Vagina (tissue), 2 donors: ENCODE measurements around the gene CACNA2D4. TPM values are rescaled to one million over a fixed set of nuclear protein-coding genes. Genes with fewer than 3 reads are reported as not detected.

ENCODE experiments used
- DNase-seq, 2 donors: peaks; one replicate each; pipeline ENCODE4 v3.0.0-alpha.2; 2017; ENCODE audit errors: extremely low spot score in 2 of 2
- H3K27ac ChIP-seq: fragments of 200-600 bp; sonication (generic); one replicate; pipeline ENCODE4 v1.5.1; 2019
- H3K27me3 ChIP-seq: fragments of 200-600 bp; sonication (generic); one replicate; pipeline ENCODE4 v1.5.1; 2019
- H3K36me3 ChIP-seq, 2 donors: fragments of 200-600 bp; sonication (generic); one replicate each; pipeline ENCODE4 v1.5.1; 2017 to 2019
- H3K4me1 ChIP-seq: fragments of 200-600 bp; sonication (generic); one replicate; pipeline ENCODE4 v1.5.1; 2019
- H3K4me3 ChIP-seq, 2 donors: fragments of 200-600 bp; sonication (generic); 1 replicate in 1 of 2; 2 replicates in 1 of 2; pipeline ENCODE4 v1.5.1; 2016 to 2019
- H3K9me3 ChIP-seq: fragments of 200-600 bp; sonication (generic); one replicate; pipeline ENCODE4 v1.5.1; 2019
- CTCF ChIP-seq, 3 experiments: fragments of 450-650 bp in 2 of 3; fragments of 200-600 bp in 1 of 3; sonication (generic) in 1 of 3; IDR thresholded peaks; one replicate each; pipeline ENCODE4 v1.5.1; 2017 to 2019; ENCODE audit warnings: antibody characterized with exemption in 3 of 3, mild to moderate bottlenecking in 2 of 3, moderate library complexity in 2 of 3
- POLR2A ChIP-seq, 2 donors: fragments of 450-650 bp; IDR thresholded peaks; one replicate each; pipeline ENCODE4 v1.6.1; 2017; ENCODE audit warnings: antibody characterized with exemption in 2 of 2, mild to moderate bottlenecking in 2 of 2, moderate library complexity in 2 of 2
- POLR2AphosphoS5 ChIP-seq, 2 donors: sonication (generic); formaldehyde crosslinking; IDR thresholded peaks; one replicate each; pipeline ENCODE4 v1.9.0; 2017; ENCODE audit warnings: antibody characterized with exemption in 2 of 2, mild to moderate bottlenecking in 2 of 2, low read depth in 1 of 2; ENCODE audit not compliant: insufficient read depth in 1 of 2
- intact Hi-C: fragments of 100-400 bp; cut with DNase I; formaldehyde crosslinking; loops from one replicate; pipeline ENCODE4 v1.15.1; 2023
- total RNA-seq: library from RNA; depleted of rRNA; stranded (reverse); fragments of >200 nt; gene quantifications from one replicate; pipeline ENCODE4 v1.2.3, GENCODE V29; 2016

The CACNA2D4 gene
- total RNA-seq, 1 donor from 2014 or later: 2.2 TPM

DNA sequence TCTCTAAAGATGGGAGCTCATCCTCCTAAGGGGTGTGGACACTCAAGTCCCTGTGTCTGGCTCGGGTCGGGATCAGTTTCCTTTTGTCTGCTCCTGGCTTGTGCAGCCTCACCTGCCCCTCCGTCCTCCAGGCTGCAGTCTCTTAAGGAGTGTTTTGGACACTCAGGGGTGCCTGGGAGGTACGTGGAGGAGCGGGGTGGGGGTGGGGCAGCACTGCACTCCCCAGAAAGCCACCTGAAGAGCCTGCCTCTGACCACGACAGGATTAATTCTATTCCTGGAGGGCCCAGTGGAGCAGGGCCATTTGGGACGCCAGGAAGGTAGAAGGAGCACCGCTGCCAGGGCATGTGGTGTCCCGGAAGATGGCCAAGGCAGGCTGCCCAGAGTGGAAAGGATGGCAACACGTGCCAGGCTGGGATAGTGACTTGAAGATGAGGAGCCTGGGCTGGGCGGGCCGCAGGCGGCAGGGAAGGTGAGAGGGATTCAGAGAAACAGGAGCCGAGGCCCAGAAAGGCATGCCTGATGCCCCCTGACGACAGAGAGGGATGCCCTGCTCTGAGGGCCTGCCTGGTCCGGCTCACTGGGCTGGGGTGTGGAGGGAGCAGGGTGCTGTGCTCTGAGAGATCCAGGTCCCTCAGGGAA, 112.9 kb downstream of the CACNA2D4 start:
- Histone ChIP-seq H3K27me3 (no peaks in the 10 kb centered on the region), H3K4me1 (no peaks in the 10 kb centered on the region), H3K4me3 (no peak overlapping the region), H3K27ac (no peak overlapping the region), H3K9me3 (no peaks in the 10 kb centered on the region), H3K36me3 (no peaks in the 10 kb centered on the region)
- intact Hi-C loops: loop anchor here (5.0 kb wide), 1 partner anchor 127 kb away; no protein-coding TSS in a partner anchor
- TF ChIP-seq POLR2A (IDR thresholded peaks at IDR 0.05): no peak
- no peak for TF ChIP-seq POLR2AphosphoS5 (IDR thresholded peaks at IDR 0.05; ENCODE audit: insufficient read depth in 1 of 2, low read depth in 1 of 2)
- TF ChIP-seq CTCF (IDR thresholded peaks at IDR 0.05): no peak
- no peak for DNase-seq

DNA sequence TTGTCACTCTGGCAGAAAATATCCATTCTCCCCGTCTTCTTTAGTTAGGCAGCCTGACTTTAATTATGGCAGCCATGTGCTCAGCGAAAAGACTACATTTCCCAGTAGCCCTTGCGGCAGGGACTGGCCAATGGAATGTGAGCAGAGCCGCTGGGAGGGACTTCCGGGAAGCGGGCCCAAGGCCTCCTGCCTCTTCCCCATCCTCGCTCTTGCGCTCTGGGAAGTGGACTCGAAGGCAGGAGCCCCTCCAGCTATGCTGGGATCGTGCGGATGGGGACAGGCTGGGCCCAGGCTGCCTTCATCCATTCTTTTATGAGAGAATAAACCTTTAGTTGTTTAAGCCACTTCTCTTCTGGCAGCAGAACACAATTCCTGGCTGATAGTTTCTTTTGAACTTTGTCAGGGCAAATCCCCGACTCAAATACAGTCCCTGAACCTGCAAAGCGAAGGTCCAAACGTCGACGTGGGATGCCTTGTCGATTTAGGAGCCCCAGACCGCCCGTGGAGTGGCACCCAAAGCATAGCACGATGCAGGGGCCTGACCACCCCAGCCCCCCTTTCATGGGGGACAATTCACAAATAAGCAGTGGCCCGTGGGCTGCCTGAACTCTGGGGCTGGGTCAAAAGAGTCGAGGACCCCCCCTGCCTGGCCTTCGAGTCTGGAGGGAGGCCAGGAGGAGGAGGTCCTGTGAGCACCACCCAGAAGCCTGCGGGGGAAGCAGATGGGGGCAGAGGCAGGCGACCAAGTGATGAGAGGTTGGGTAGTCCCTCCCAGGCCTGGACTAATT, 113.7 kb downstream of the CACNA2D4 start:
- Histone ChIP-seq H3K4me3 (no peak overlapping the region), H3K27me3 (no peaks in the 10 kb centered on the region), H3K27ac (no peak overlapping the region), H3K9me3 (no peaks in the 10 kb centered on the region), H3K4me1 (no peaks in the 10 kb centered on the region), H3K36me3 (no peaks in the 10 kb centered on the region)
- intact Hi-C loops: loop anchor here (5.0 kb wide), 1 partner anchor 128 kb away; no protein-coding TSS in a partner anchor
- TF ChIP-seq POLR2AphosphoS5 (IDR thresholded peaks at IDR 0.05; ENCODE audit: insufficient read depth in 1 of 2, low read depth in 1 of 2): peak; percentile 45 to 72
- no peak for TF ChIP-seq CTCF (IDR thresholded peaks at IDR 0.05)
- DNase-seq: no peak

- intact Hi-C loops: no loop called here
- Histone ChIP-seq H3K27me3 (no peaks in the 10 kb centered on the region), H3K9me3 (no peaks in the 10 kb centered on the region), H3K4me1 (no peaks in the 10 kb centered on the region), H3K27ac (no peak overlapping the region), H3K4me3 (no peak overlapping the region), H3K36me3 (no peaks in the 10 kb centered on the region)
- no peak for TF ChIP-seq POLR2A (IDR thresholded peaks at IDR 0.05)
- no peak for TF ChIP-seq POLR2AphosphoS5 (IDR thresholded peaks at IDR 0.05; ENCODE audit: insufficient read depth in 1 of 2, low read depth in 1 of 2)
- no peak for TF ChIP-seq CTCF (IDR thresholded peaks at IDR 0.05)
- no peak for DNase-seq
Observed at GRCh38 chr12:1803736-1804135, 114.7 kb downstream of the CACNA2D4 start.

DNA sequence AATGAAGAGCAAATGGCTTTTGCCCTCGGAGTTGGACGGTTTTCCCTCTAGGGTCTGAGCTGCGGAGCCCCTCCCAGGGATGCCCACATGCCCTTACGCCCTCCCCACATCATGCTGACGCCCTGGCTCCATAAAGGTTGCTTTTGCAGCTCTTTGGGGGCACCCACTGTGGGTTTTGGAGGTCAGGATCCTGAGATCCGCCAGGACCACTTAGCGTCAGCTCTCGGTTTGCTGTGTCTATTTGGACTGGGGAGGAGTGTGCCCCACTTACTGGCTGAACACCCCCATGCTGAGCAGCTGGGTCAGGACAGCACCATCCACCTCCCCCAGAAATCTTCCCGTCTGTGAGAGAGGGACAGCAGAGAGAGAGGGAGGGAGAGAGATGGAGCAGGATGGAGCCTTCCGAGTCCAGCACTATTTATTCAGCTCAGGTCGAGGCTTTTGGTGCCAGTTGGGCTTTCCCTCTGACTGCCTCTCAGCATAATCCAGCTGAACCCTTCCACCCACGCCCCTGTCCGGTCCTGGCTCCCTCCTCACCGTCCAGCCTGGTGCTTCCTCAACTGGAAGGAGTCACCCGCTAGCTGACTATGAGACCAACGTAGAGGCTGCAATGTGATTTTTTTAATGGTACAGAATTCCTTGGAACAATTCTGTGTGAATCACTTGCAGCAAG, 117.0 kb downstream of the CACNA2D4 start:
- no peaks in the 10 kb centered on the region for H3K27me3 ChIP-seq
- no peaks in the 10 kb centered on the region for H3K36me3 ChIP-seq
- H3K4me1 ChIP-seq: peaks cover 14% of the 10 kb centered on the region
- no peak for DNase-seq
- no peaks in the 10 kb centered on the region for H3K9me3 ChIP-seq
- intact Hi-C loops: no loop called here
- H3K4me3 ChIP-seq: no peak overlapping the region
- H3K27ac ChIP-seq: no peak overlapping the region
- TF ChIP-seq CTCF (IDR thresholded peaks at IDR 0.05): no peak
